CD8-positive, alpha-beta memory T cell (primary cell): ENCODE results near the gene ATP2C2. TPM values are rescaled to one million over a fixed set of nuclear protein-coding genes. Genes with fewer than 3 reads are reported as not detected.

Source experiments
- CTCF ChIA-PET: fragments of 350-600 bp; sonication (Branson Sonifier 250); formaldehyde crosslinking; loops from one replicate; lab custom pipeline; 2021; ENCODE audit warnings: antibody characterized with exemption; lab: Charles Lee
- POLR2A ChIA-PET: fragments of 350-600 bp; sonication (Branson Sonifier 250); formaldehyde crosslinking; loops from one replicate; lab custom pipeline; 2021; ENCODE audit warnings: antibody characterized with exemption; lab: Charles Lee
- DNase-seq, 5 donors: peaks; one replicate each; pipeline versions ENCODE4 v3.0.0 to v3.0.0-alpha.2; 2020 to 2022; ENCODE audit warnings: mixed read lengths in 1 of 5
- H3K27ac ChIP-seq: one replicate; pipeline ENCODE4 v1.7.0; 2013; ENCODE audit warnings: low read depth, mild to moderate bottlenecking, low read length, moderate library complexity
- H3K27me3 ChIP-seq: 2 replicates; pipeline ENCODE4 v1.7.0; 2013; ENCODE audit warnings: low read length, mild to moderate bottlenecking; ENCODE audit not compliant: insufficient read depth, poor library complexity, severe bottlenecking
- H3K36me3 ChIP-seq: 2 replicates; pipeline ENCODE4 v1.7.0; 2013; ENCODE audit warnings: mild to moderate bottlenecking, low read length, moderate library complexity; ENCODE audit not compliant: insufficient read depth
- H3K4me1 ChIP-seq: 2 replicates; pipeline ENCODE4 v1.7.0; 2013; ENCODE audit warnings: mild to moderate bottlenecking, low read length, moderate library complexity; ENCODE audit not compliant: insufficient read depth
- H3K4me3 ChIP-seq: 2 replicates; pipeline ENCODE4 v1.7.0; 2013; ENCODE audit warnings: mild to moderate bottlenecking, low read length
- H3K9me3 ChIP-seq: 2 replicates; pipeline ENCODE4 v1.7.0; 2013; ENCODE audit warnings: mild to moderate bottlenecking, low read length
- H3K27ac Mint-ChIP-seq, 8 donors: one replicate each; pipeline ENCODE4 v1.8.0; 2020 to 2021; ENCODE audit warnings: mixed read lengths in 8 of 8, mild to moderate bottlenecking in 6 of 8, inconsistent platforms in 3 of 8, moderate library complexity in 3 of 8
- H3K27me3 Mint-ChIP-seq, 2 donors: one replicate each; pipeline ENCODE4 v1.8.0; 2020 to 2021; ENCODE audit warnings: mixed read lengths in 2 of 2, mild to moderate bottlenecking in 1 of 2, moderate library complexity in 1 of 2
- H3K36me3 Mint-ChIP-seq, 3 donors: one replicate each; pipeline ENCODE4 v1.8.0; 2020 to 2021; ENCODE audit warnings: mixed read lengths in 3 of 3, inconsistent platforms in 1 of 3, mild to moderate bottlenecking in 1 of 3
- H3K4me1 Mint-ChIP-seq, 3 donors: one replicate each; pipeline ENCODE4 v1.8.0; 2020 to 2021; ENCODE audit warnings: mixed read lengths in 3 of 3, inconsistent platforms in 1 of 3, mild to moderate bottlenecking in 1 of 3
- H3K4me3 Mint-ChIP-seq, 7 donors: one replicate each; pipeline ENCODE4 v1.8.0; 2020 to 2021; ENCODE audit warnings: mixed read lengths in 7 of 7, mild to moderate bottlenecking in 6 of 7, moderate library complexity in 4 of 7, inconsistent platforms in 2 of 7
- H3K9me3 Mint-ChIP-seq, 5 donors: one replicate each; pipeline ENCODE4 v1.8.0; 2020 to 2022; ENCODE audit warnings: mixed read lengths in 5 of 5, mild to moderate bottlenecking in 3 of 5, moderate library complexity in 2 of 5, inconsistent platforms in 1 of 5
- polyA plus RNA-seq: library from polyadenylated mRNA; unstranded; fragments of 300-500 nt; fragmentation: Illumina TruSeq; gene quantifications from one replicate; pipeline ENCODE4 v1.2.3, GENCODE V29; 2021
- total RNA-seq, 2 experiments: library from RNA; stranded (reverse); gene quantifications; one replicate each; pipeline ENCODE4 v1.2.3, GENCODE V29; 2021

Gene ATP2C2
- total and polyA plus RNA-seq, 3 experiments from 2014 or later, result not detected

DNA sequence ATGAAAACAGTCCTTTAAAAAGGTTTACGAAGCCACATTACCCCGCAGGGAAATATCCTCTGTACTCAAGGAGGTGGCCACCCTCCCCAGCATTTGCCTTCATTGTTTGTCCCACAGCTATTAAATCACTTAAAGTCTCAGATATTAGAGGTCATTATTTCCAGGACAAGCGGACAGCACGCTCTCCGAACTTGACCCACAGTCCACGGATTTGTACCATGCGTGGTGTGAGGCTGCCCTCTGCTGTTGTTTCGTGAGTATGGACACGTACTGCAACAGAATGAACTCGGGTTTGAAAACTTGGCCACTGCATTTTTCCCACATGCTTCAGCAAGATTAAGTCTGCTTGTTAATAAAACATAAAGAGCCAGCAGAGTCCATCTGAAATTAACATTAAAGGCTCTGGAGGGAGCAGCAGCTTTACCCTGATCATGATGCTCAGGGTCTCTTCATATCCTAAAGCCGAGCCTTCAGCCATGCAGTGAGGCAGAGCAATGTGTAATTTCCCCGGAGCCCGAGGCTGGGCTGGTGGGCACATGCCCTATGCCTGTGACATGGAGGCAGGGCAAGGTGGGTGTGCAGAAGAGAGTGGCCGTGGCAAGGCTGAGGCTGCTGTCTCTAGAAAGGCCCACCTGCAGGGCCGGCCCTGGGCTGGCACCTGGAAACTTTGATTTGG, 116.4 kb downstream of the ATP2C2 start:
- no peaks in the 10 kb centered on the region for H3K27me3 ChIP-seq

DNA sequence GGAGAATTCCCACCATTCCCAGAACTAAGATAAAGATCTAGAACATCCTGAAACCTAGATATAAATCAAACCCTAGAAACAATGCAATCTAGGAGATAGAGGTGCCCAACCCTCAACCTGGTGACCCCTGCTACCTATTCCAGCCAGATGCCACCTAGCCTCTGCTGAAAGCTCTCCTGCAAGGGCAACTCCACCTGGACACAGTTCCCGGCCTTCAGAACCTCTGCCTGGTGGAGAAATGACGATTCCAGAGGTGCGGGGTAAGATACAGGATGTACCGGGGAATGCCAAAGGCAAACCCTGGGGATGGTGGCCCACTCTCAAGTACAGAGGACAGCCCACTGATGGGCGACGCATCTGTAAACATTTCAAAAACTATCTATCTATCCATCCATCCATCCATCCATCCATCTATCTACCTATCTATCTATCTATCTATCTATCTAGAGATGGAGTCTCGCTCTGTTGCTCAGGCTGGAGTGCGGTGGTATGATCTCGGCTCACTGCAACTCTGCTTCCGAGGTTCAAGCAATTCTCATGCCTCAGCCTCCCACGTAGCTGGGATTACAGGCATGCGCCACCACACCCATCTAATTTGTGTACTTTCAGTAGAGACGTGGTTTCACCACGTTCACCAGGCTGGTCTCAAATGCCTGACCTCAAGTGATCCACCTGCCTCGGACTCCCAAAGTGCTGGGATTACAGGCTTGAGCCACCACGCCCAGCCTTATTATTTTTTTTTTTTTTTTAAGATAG, 117.1 kb downstream of the ATP2C2 start:
- CTCF ChIA-PET, result no interaction called here

More for the DNA sequence above, 116.4 kb downstream of the ATP2C2 start:
- no peak for DNase-seq
- no peaks in the 10 kb centered on the region for H3K9me3 Mint-ChIP-seq
- H3K4me1 ChIP-seq, result no peaks in the 10 kb centered on the region
- ChIA-PET POLR2A (interaction anchor here (0.6 kb wide), 1 partner anchor 236 kb away, joined by 5 read pairs; no protein-coding TSS in a partner anchor), CTCF (no interaction called here)
- H3K27ac ChIP-seq, result no peak overlapping the region
- no peak overlapping the region for H3K27ac Mint-ChIP-seq
- no peak overlapping the region for H3K4me3 Mint-ChIP-seq
- peaks cover 3 to 78% (median 8%) of the 10 kb centered on the region in 3 donors for H3K36me3 Mint-ChIP-seq
- no peaks in the 10 kb centered on the region for H3K36me3 ChIP-seq
- H3K4me1 Mint-ChIP-seq, result peaks cover 0 to 6% (median 0%) of the 10 kb centered on the region in 3 donors
- no peaks in the 10 kb centered on the region for H3K9me3 ChIP-seq
- H3K27me3 Mint-ChIP-seq, result no peaks in the 10 kb centered on the region
- H3K4me3 ChIP-seq, result no peak overlapping the region

DNA sequence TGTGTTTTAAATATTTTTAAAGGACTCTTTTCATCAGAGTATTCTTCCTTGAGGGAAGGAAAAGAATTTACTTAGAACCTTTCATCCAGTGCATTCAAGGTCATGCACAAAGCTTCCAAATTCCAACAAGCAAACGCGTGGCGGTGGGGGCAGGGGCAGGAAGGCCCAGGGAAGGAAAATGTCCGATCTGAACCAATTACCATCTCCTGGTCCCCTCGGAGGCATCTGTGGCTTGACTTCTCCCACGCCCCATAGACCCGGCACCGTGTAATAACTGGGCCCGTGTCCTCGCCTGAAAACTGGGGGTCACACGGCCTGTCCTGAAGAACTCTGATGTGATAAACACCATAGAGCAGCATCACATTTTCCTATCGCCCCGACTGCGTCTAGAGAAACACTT, 117.8 kb downstream of the ATP2C2 start:
- Histone ChIP-seq H3K9me3 (no peaks in the 10 kb centered on the region), H3K27me3 (no peaks in the 10 kb centered on the region), H3K27ac (no peak overlapping the region), H3K4me1 (no peaks in the 10 kb centered on the region), H3K36me3 (no peaks in the 10 kb centered on the region), H3K4me3 (no peak overlapping the region)
- Mint-ChIP-seq H3K4me3 (no peak overlapping the region), H3K4me1 (peaks cover 0 to 6% (median 0%) of the 10 kb centered on the region in 3 donors), H3K27me3 (no peaks in the 10 kb centered on the region), H3K36me3 (peaks cover 3 to 76% (median 15%) of the 10 kb centered on the region in 3 donors), H3K9me3 (no peaks in the 10 kb centered on the region), H3K27ac (no peak overlapping the region)
- no peak for DNase-seq
- ChIA-PET CTCF (no interaction called here), POLR2A (interaction anchor here (0.7 kb wide), 1 partner anchor 12 kb away, joined by 3 read pairs; no protein-coding TSS in a partner anchor)

More for the DNA sequence above, 117.1 kb downstream of the ATP2C2 start:
- Mint-ChIP-seq H3K4me3 (no peak overlapping the region), H3K36me3 (peaks cover 3 to 76% (median 11%) of the 10 kb centered on the region in 3 donors), H3K9me3 (no peaks in the 10 kb centered on the region), H3K27me3 (no peaks in the 10 kb centered on the region), H3K4me1 (peaks cover 0 to 6% (median 0%) of the 10 kb centered on the region in 3 donors), H3K27ac (no peak overlapping the region)
- no peak overlapping the region for H3K4me3 ChIP-seq
- no peak for DNase-seq
- no peaks in the 10 kb centered on the region for H3K9me3 ChIP-seq
- no peaks in the 10 kb centered on the region for H3K36me3 ChIP-seq
- H3K4me1 ChIP-seq, result no peaks in the 10 kb centered on the region
- H3K27ac ChIP-seq, result no peak overlapping the region
- no peaks in the 10 kb centered on the region for H3K27me3 ChIP-seq
- POLR2A ChIA-PET, result no interaction called here

DNA sequence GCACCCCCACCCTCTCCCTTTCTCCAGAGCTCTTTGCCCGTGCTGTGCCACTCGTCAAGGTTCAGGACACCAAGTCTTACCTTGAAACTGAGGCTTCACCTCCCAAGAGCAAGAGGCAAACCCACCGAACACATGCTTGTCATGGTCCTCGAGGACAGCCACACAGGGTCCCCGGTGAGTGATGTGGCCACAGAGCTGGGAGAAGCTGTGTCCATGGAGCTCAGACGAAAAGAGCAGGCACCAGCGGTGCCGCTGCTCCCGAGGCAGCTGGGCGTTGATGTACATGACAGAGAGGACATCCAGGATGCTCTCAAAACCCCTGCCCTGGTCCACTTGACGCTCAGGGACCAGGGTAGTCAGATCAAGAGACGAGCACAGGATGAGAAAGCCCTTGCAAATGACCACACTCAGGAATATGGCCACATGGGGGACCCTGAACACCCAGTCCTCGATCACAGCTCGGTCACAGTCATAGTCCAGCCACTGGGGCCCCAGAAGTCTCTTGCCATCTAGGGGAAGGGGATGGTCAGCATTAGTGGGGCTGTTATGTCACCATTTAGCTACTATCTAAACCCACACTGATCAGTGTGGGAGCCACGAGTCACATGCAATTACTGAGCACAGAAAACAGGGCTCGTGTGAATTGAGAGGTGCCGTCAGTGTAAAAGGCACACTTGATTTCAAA, 118.4 kb downstream of the ATP2C2 start:
- Histone ChIP-seq H3K4me1 (no peaks in the 10 kb centered on the region), H3K27ac (no peak overlapping the region), H3K9me3 (no peaks in the 10 kb centered on the region), H3K27me3 (no peaks in the 10 kb centered on the region), H3K36me3 (no peaks in the 10 kb centered on the region), H3K4me3 (no peak overlapping the region)
- Mint-ChIP-seq H3K9me3 (no peaks in the 10 kb centered on the region), H3K27me3 (no peaks in the 10 kb centered on the region), H3K4me1 (peaks cover 0 to 6% (median 0%) of the 10 kb centered on the region in 3 donors), H3K36me3 (peaks cover 3 to 73% (median 15%) of the 10 kb centered on the region in 3 donors), H3K4me3 (no peak overlapping the region), H3K27ac (no peak overlapping the region)
- POLR2A ChIA-PET, result interaction anchor here (0.7 kb wide), 1 partner anchor 11 kb away, joined by 3 read pairs; no protein-coding TSS in a partner anchor
- no peak for DNase-seq
- CTCF ChIA-PET, result no interaction called here

DNA sequence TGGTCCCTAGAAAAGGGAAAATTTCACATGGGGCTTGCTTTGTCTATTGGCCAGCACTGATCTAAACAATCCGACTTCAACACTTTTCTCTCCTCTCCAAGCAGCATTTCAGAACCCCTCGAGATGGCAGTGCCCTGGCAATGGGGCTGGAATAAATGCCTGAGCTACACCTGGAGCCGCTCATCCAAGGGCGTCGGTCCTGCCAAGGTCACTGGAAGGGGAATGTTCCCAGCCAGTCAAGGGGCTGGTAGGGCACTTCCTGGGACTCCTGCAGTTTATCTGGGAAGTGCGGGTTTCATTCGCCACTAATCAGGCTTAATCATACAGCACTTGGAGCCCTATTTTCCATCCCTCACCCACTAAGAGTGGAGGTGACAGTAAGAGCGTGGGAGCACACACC, 119.0 kb downstream of the ATP2C2 start:
- no peaks in the 10 kb centered on the region for H3K36me3 ChIP-seq
- DNase-seq, result no peak
- ChIA-PET POLR2A (no interaction called here), CTCF (no interaction called here)
- H3K4me1 Mint-ChIP-seq, result peaks cover 0 to 6% (median 0%) of the 10 kb centered on the region in 3 donors
- H3K27ac ChIP-seq, result no peak overlapping the region
- H3K27me3 ChIP-seq, result no peaks in the 10 kb centered on the region
- H3K27ac Mint-ChIP-seq, result no peak overlapping the region
- no peaks in the 10 kb centered on the region for H3K27me3 Mint-ChIP-seq
- H3K4me3 Mint-ChIP-seq, result no peak overlapping the region
- no peaks in the 10 kb centered on the region for H3K9me3 Mint-ChIP-seq
- no peaks in the 10 kb centered on the region for H3K9me3 ChIP-seq
- H3K4me3 ChIP-seq, result no peak overlapping the region
- H3K36me3 Mint-ChIP-seq, result peaks cover 3 to 70% (median 15%) of the 10 kb centered on the region in 3 donors
- no peaks in the 10 kb centered on the region for H3K4me1 ChIP-seq

DNA sequence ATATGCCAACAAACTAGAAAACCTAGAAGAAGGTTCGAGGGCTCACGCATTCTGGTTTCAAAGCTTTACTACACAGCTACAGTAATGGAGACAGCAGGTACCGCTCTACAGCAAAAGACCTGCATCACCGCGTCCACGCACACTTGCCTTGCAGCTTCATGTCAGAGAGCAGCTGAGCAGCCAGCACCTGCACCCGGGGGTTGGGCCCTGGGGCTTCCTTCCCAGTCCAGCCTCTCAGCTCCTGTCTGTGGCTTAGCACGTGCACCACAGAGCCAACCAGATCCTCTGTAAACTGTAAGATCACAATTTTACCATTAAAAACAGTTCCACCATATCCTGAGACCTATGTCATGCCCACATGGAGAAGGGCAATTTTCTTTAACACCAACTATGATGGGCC, 120.8 kb downstream of the ATP2C2 start:
- Mint-ChIP-seq H3K4me1 (peaks cover 0 to 6% (median 0%) of the 10 kb centered on the region in 3 donors), H3K27me3 (no peaks in the 10 kb centered on the region), H3K4me3 (no peak overlapping the region), H3K36me3 (peaks cover 12 to 65% (median 25%) of the 10 kb centered on the region in 3 donors), H3K27ac (peak overlapping the region in 1 of 8 donors; percentile 64), H3K9me3 (peaks cover 0 to 5% (median 3%) of the 10 kb centered on the region in 5 donors)
- H3K36me3 ChIP-seq, result no peaks in the 10 kb centered on the region
- H3K27ac ChIP-seq, result no peak overlapping the region
- no peak for DNase-seq
- H3K27me3 ChIP-seq, result no peaks in the 10 kb centered on the region
- H3K4me1 ChIP-seq, result no peaks in the 10 kb centered on the region
- H3K9me3 ChIP-seq, result no peaks in the 10 kb centered on the region
- ChIA-PET POLR2A (no interaction called here), CTCF (no interaction called here)
- no peak overlapping the region for H3K4me3 ChIP-seq

DNA sequence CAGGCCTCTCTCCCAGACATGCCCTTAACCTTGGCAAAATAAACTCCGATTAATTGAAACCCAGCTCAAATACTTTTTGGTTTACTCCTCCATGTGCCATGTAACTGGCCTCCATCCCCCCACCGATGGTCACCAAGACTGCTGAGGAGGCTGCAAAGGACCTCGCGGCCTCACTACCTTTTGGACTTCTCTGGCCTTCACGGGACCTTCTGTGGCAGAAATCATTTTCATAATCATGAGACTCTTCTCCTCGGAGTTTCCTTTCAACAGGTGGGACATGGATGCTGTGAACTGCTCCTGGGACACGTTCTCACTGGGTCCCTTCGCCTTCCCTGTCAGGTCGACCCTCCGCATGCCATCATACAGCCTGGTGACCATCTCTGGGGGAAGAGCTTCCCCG, 127.2 kb downstream of the ATP2C2 start:
- H3K4me1 Mint-ChIP-seq, result peaks cover 0 to 4% (median 0%) of the 10 kb centered on the region in 3 donors
- Histone ChIP-seq H3K9me3 (no peaks in the 10 kb centered on the region), H3K27ac (no peak overlapping the region), H3K4me3 (no peak overlapping the region), H3K4me1 (no peaks in the 10 kb centered on the region), H3K27me3 (no peaks in the 10 kb centered on the region), H3K36me3 (peaks cover 17% of the 10 kb centered on the region)
- H3K27me3 Mint-ChIP-seq, result no peaks in the 10 kb centered on the region
- DNase-seq, result no peak
- no peak overlapping the region for H3K4me3 Mint-ChIP-seq
- POLR2A ChIA-PET, result no interaction called here
- CTCF ChIA-PET, result interaction anchor here (1.0 to 2.6 kb wide), 3 partner anchors 11 to 219 kb away, joined by 3 to 14 read pairs (median 4); no protein-coding TSS in a partner anchor
- peaks cover 0 to 5% (median 4%) of the 10 kb centered on the region in 5 donors for H3K9me3 Mint-ChIP-seq
- H3K27ac Mint-ChIP-seq, result peak overlapping the region in 1 of 8 donors; percentile 33
- H3K36me3 Mint-ChIP-seq, result peaks cover 21 to 73% (median 30%) of the 10 kb centered on the region in 3 donors
